ENCODE results near the gene DNMBP. TPM values are rescaled to one million over a fixed set of nuclear protein-coding genes. Genes with fewer than 3 reads are reported as not detected.

Gene DNMBP
- total RNA-seq, 1 experiment from 2014 or later = 60.3 TPM

- peaks cover 25 to 51% of the 10 kb centered on the region in 2 experiments for H3K36me3 ChIP-seq (ENCODE audit: control insufficient read depth in 1 of 2, insufficient read depth in 2 of 2, low read length in 2 of 2)
- ChIA-PET RAD21 (ENCODE audit: low non-redundant PET in 1 of 2, low total read pairs in 2 of 2, uncharacterized antibody in 2 of 2, unreplicated experiment in 2 of 2) (interaction anchor here (0.8 to 2.3 kb wide), 6 partner anchors 24 to 139 kb away, joined by 3 to 9 read pairs (median 4); no protein-coding TSS in a partner anchor), CTCF (interaction anchor here (0.7 to 2.4 kb wide), 6 partner anchors 58 to 140 kb away, joined by 3 to 16 read pairs (median 4); partner anchors contain the start of gene DNMBP), POLR2A (interaction anchor here (1.4 to 2.3 kb wide), 2 partner anchors 15 to 100 kb away, joined by 4 to 6 read pairs; no protein-coding TSS in a partner anchor)
- H3K9me2 ChIP-seq (ENCODE audit: insufficient read depth) = no peaks in the 10 kb centered on the region
- peak; percentile 92 for ATAC-seq
- peak overlapping the region in 1 of 2 experiments; percentile 1; a peak in 1 of 4 replicates for H3K4me3 ChIP-seq (replicated peaks in 1 of 2; ENCODE audit: low read depth in 1 of 2, low read length in 2 of 2)
- H3K4me2 ChIP-seq (ENCODE audit: low read length) = peak overlapping the region; percentile 60
- no peaks in the 10 kb centered on the region for H3K9me3 ChIP-seq (ENCODE audit: control insufficient read depth in 1 of 2, insufficient read depth in 1 of 2, low read depth in 1 of 2, low read length in 2 of 2)
- H2AFZ ChIP-seq (ENCODE audit: low read depth, low read length, poor library complexity, severe bottlenecking) = no peak overlapping the region
- H3K27ac ChIP-seq (ENCODE audit: low read depth, low read length) = peak overlapping the region; percentile 51; the same call in 1 of the 2 replicates
- peak overlapping the region; percentile 34 for H3K9ac ChIP-seq (ENCODE audit: low read length)
- peaks cover 72% of the 10 kb centered on the region for H3K79me2 ChIP-seq (ENCODE audit: insufficient read depth, low read length)
- no peaks in the 10 kb centered on the region for H4K20me1 ChIP-seq (ENCODE audit: insufficient read depth)
- DNase-seq (ENCODE audit: low read depth, low spot score) = peak; percentile 90
- intact Hi-C loops (cut with micrococcal nuclease) = loop anchor here (1.0 to 2.0 kb wide), 2 partner anchors 102 to 140 kb away; partner anchors contain the start of gene DNMBP
- no TSS peak for BruUV-seq (replicated peaks)
- H3K27me3 ChIP-seq (ENCODE audit: insufficient read depth, low read length) = no peaks in the 10 kb centered on the region
- H3K4me1 ChIP-seq (ENCODE audit: control insufficient read depth in 1 of 2, insufficient read depth in 2 of 2, low read length in 2 of 2) = peaks cover 38 to 58% of the 10 kb centered on the region in 2 experiments
- TF ChIP-seq YY1 (IDR thresholded peaks at IDR 0.05; ENCODE audit: extremely low read depth, insufficient replicate concordance, low read depth, low read length) (peak; percentile 58), SIN3A (IDR thresholded peaks at IDR 0.05; ENCODE audit: low read depth) (peak; percentile 76), ELF1 (IDR thresholded peaks at IDR 0.05; ENCODE audit: borderline replicate concordance, low read depth) (no peak), TCF7L2 (IDR thresholded peaks at IDR 0.05; ENCODE audit: borderline replicate concordance, extremely low read depth, insufficient read depth, insufficient read length) (peak; percentile 36), EZH2 (IDR thresholded peaks at IDR 0.05) (no peak), EGR1 (IDR thresholded peaks at IDR 0.05; ENCODE audit: low read depth) (no peak), ZBTB33 (IDR thresholded peaks at IDR 0.05; ENCODE audit: extremely low read depth, insufficient replicate concordance, low read length) (no peak), MAX (IDR thresholded peaks at IDR 0.05) (peak; percentile 98), POLR2A (IDR thresholded peaks at IDR 0.05; ENCODE audit: borderline replicate concordance, extremely low read depth, insufficient read depth, insufficient read length) (no peak), CEBPB (IDR thresholded peaks at IDR 0.05; ENCODE audit: low read depth) (no peak; the same call in 1 of the 2 replicates), ZNF274 (IDR thresholded peaks at IDR 0.05; ENCODE audit: low read depth, low read length) (no peak), POLR2AphosphoS5 (IDR thresholded peaks at IDR 0.05; ENCODE audit: low read depth, low read length) (peak; percentile 64; the same call in 1 of the 2 replicates), REST (IDR thresholded peaks at IDR 0.05; ENCODE audit: low read depth) (no peak), CBX3 (IDR thresholded peaks at IDR 0.05; ENCODE audit: low read depth) (peak; percentile 97), EZH2phosphoT487 (IDR thresholded peaks at IDR 0.05; ENCODE audit: borderline replicate concordance) (no peak), ATF3 (IDR thresholded peaks at IDR 0.05) (no peak), SP1 (IDR thresholded peaks at IDR 0.05; ENCODE audit: low read depth) (peak; percentile 83), ZFX (IDR thresholded peaks at IDR 0.05) (no peak), RAD21 (IDR thresholded peaks at IDR 0.05; ENCODE audit: low read depth) (peak; percentile 88)
These were observed 103.3 kb downstream of the DNMBP start for GRCh38 chr10:99906470-99906869.
